NAMALWA (cell line): Measurements from ENCODE around the gene STARD4.

Experiments used
- DNase-seq: peaks from one replicate; pipeline ENCODE4 v3.0.0-alpha.2; 2015; ENCODE audit warnings: low spot score

The STARD4 gene

DNA sequence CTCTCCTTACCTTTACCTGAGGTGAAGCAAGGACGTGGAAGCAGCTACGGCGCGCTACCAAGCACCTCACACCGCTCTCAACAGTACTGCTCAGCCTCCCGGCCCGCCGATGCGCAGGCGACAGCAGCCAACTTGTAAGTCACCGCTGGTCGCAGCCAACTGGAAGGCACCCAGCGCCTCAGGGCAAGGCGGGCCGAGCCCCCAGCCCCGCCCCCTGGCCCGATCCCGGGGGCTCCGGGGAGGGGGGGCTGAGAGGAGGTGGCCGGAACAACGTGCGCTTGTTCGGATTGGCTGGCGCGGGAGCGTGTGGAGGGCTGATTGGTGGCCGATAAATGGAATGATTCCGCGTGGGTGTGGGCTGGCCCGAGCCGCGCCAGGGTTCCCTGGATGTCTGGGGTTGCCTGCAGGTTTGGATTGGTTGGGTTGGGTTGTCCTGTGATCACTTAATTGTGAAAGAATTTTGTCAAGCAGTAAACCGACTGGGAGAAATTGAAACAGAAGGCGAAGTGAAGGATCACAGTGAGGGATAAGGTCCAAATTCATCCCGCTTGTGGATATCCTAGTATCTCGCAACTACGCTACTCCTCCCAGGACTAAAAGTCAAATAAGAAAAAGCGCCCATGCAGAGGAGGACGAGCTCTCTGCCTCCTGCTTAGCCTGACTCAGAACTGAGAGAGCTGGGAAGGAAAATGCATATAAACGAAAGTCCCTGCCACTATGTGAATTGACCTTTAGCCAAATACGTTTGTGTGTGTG lies at the start of gene STARD4:
Gene STARD4, minus strand, starts transcription at position 161 of the 756 bp plus-strand sequence. CDS start 5,102 bp downstream, outside the sequence.
- DNase-seq, result peak; percentile 97

- no peak for DNase-seq
These were observed 47.3 kb upstream of the STARD4 start for GRCh38 chr5:111559680-111560079.

GRCh38 chr5:111557686-111558085 lies 45.4 kb upstream of the STARD4 start:
- no peak for DNase-seq

- no peak for DNase-seq
These were observed 44.8 kb upstream of the STARD4 start for GRCh38 chr5:111557111-111557510.

- DNase-seq, result no peak
These were observed 44.2 kb upstream of the STARD4 start for GRCh38 chr5:111556501-111556900.

GRCh38 chr5:111555760-111556159 lies 43.4 kb upstream of the STARD4 start:
- no peak for DNase-seq

- no peak for DNase-seq
These were observed 41.5 kb upstream of the STARD4 start for GRCh38 chr5:111553868-111554267.

DNA sequence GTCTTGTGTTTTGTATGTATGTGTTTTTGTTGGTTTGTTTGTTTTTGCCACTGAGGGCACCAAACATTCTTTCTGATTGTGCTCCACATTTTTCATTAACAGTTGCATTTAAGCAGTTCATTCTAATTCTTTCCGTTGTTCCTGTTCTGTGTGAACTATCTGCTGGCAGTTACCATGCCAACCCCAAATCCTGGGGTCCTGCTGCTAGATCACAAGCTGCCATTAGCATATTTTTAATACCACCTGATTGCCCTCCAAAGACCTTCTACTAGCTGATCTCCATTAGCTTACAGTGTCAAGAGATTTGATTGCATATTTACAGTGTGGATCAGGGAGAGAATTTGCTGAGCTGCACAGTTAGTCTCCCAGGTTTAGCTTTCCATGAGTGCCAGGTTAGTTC lies 40.6 kb upstream of the STARD4 start:
- no peak for DNase-seq

- DNase-seq, result no peak
These were observed 40.2 kb upstream of the STARD4 start for GRCh38 chr5:111552492-111552891.

DNA sequence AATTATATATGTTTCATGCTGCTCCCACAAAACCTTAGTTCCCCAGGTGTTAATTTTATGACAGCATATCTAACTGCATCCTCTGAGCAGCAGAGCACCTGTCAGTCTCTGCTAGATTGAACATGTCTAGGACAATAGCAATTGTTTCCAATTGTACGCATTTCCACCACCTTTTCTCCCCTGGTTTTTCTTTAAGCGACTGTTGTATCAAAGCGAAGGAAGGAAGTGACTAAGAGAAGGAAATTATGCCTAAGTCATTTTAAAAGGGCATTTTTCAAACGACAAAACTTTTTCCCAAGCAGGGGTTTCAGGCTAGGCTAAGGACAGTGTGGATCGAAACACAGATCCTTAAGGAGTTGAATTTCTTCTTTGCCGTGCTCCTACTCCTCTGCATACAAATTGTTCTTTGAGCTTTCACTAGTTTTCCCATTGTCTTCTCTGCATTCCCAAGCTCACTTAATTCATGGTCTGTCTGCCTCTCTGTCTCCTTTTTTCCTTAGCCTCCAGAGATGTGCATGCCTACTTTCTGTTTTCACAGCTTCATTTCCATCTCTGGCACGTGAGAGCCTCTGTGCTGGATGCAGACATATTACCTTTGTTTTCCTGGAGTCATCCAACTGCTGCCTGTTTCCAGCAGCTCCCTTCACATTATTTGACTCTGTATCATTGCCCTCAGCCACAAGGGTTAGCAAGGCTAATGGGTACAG lies 39.4 kb upstream of the STARD4 start:
- no peak for DNase-seq

DNA sequence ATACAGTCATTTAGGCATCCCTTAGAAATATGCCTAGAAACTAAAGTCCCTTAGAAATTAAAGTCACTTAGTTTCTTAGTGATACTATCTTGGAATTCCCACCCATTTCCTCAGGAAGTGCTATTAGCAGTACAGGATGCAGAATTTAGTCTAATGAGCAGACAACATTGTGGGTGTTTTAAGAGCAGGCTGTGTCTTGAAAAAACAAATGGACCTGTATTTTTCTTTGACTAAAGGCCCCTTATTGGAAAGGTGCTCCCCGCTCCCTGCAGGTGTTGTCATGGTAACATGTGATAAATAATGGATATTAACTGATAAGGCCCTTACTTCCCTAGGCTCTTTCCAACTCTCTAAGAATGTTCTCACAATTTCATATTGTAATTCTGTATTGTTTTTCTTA lies 38.8 kb upstream of the STARD4 start:
- DNase-seq, result no peak

GRCh38 chr5:111550282-111551020 lies 38.1 kb upstream of the STARD4 start:
- DNase-seq, result peak; percentile 88

GRCh38 chr5:111548992-111549649 lies 36.8 kb upstream of the STARD4 start:
- no peak for DNase-seq

DNA sequence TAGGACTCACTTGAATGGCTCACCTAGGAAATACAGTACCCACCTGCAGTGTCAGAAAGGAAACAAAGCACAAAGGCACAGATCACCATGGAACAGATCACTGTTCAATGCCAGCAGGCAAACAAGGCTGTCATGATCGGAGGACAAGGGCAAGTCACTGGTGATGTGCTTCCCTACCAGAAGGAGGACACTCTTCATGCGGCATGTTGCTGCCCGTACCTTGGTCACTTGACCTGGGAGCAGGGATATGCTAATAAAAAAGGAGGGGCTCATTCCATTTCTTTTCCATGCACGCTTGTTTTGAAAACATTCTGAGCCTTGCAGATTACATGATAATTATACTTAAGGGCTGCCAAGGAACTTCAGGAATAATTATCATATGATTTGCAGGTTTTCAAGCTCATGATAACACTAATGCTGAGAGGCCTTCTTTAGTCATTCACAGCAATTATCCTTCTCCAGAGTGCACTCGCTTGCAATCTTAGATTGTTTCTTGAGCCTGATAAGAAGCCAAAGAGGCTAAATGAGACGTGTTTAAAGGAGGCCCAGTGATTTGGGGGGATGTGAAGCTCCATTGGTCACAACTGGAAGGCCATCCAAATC lies 36.1 kb upstream of the STARD4 start:
- DNase-seq, result no peak

DNA sequence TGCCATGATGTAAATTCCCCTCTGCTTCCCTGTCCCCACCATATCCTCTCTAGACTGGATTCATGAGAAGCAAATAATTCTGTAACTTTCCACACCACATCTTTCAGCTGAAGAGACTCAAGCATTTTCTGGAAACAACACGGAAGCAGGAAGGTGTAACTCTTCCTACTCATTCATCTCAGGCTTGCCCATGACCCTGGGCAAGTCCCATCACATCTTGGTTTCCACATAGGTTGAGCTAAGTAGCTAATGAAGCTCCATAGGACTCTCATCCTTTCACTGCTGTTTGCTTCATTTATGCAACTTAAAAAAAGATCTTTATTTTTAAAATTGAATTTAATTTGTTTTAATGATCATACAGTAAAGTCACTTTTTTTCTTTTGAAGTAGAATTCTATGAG lies 32.7 kb upstream of the STARD4 start:
- DNase-seq, result no peak

DNA sequence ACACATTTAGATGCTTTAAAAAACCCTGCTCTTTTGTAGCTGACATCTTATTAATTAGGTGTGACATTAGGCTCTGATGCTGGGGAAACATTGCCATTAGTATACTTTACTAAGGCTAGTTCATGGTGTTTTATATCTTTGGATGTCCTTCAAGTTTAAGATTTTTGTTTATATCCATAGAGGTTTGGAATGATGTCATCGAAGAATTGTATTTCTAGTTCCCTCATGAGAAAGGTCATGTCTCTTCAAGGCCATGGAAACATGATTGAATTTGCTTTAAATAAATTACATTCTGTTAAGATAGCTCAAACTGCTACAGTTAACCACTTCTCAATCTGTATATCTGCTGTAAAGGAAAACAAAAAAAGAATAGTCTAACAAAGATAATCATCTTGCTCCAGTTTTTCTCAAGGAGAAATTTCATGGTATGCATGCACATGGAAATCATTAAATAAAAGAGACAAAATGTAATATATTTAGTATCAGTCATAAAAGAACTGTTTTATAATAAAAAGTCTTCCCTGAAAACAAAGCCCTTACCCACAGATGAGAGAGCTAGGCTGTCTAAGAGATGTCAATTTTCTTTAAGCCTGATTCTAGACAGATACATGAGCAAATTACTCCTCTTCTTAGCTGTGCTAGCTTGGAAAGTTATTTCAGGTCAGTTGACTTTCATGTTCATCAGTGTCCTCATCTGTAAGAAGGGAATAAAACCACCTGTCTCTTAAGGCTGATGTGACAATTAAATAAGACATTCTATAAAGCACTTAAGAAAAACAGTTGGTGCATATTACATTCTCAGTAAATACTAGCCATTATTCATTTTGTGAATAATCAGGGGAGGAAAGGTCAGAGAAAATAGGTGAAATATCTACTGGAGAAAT lies 25.0 kb upstream of the STARD4 start:
- DNase-seq, result no peak

DNA sequence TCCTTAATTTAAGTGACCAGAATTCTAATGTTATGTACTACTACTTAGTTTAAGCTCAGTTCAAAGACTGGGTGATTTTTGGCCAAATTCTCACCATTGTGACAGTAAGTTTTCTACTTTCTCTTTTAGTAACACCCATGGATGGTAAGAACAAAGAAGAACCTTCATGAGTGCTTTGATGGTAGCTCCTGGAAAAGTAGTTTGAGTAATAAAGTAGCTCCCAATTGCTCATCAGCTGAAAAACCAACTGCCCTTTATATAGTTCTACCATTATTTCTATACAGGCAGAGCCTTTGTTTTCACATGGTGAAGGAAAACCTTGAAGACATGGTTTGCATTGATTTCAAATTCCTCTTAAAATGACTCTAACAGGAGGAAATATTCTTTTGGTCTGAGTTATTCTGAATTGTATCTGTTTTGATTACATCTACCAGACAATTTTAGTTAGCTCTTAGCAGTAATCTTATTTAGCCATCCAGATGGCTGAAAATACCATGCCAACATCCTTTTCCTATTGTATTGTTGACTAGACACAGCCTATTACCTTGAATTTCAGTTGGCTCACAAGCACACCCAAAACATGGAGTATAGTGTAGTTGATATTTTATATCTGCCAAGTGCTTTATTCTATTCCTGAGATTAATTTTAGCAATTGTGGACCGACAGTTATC lies 23.7 kb upstream of the STARD4 start:
- DNase-seq, result no peak

DNA sequence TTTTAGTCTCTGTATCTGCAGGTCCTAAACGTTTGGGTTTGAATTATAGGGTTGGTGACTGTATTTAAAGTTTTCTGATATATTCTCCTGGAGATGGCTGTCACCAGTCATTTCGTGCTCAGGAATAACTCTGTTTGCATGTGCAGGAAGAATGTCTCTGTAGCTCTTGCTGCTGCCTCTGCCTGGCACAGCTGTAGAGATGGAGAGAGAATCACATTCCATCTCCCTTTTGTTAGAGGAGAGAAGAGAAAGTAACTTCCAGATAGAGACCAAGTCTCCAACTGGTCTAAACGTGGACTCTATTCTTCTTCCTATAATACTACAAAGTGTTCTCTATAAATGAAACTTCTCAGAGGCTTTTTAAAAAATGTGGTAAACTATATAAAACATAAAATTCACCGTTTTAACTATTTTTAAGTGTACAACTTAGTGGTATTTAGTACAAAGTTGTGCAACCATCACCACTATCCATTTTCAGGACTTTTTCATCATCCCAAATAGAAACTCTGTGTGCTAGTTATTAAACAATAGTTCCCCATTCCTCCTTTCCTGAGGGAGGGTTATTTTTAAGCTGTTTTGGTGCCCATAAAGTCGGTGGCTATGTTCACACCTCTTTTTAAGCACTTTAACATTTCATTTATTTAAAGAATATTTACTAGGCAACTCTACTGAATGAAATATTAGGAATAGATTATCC lies 20.7 kb upstream of the STARD4 start:
- DNase-seq, result no peak

GRCh38 chr5:111530298-111530740 lies 18.0 kb upstream of the STARD4 start:
- DNase-seq, result peak; percentile 41

DNA sequence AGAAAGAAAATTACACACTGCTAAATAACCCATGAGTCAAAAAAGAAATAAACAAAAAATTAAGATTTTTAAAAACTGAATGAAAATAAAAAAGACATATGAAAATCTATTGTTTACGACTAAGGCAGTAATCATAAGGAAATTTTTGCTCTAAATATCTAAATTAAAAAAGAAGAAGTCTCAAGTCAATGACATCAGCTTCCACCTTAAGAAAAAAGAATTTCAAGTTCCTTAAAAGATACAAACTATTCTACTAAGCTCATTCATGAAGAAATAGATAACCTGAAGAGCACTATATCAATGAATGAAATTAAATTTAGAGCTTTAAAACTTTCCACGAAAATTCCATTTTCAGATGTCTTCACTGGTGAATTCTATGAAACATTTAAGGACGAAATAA lies 15.7 kb upstream of the STARD4 start:
- DNase-seq, result no peak
